Ectodermal cell (in vitro differentiated cells): Measurements from ENCODE around the gene CHFR.
A peak's percentile ranks its signal among the peaks of the same experiment; 100 is the strongest.

Experiments used
- H3K27ac ChIP-seq: 2 replicates; pipeline ENCODE4 v1.7.0; 2013; ENCODE audit warnings: mild to moderate bottlenecking, low read depth, low read length; ENCODE audit not compliant: insufficient read depth, poor library complexity, severe bottlenecking
- H3K27me3 ChIP-seq: 2 replicates; pipeline ENCODE4 v1.7.0; 2013; ENCODE audit warnings: mild to moderate bottlenecking, low read length; ENCODE audit not compliant: insufficient read depth, control insufficient read depth, poor library complexity, severe bottlenecking
- H3K36me3 ChIP-seq: one replicate; pipeline ENCODE4 v1.7.0; 2013; ENCODE audit warnings: low read length; ENCODE audit not compliant: control insufficient read depth, insufficient read depth
- H3K4me1 ChIP-seq: one replicate; pipeline ENCODE4 v1.7.0; 2013; ENCODE audit warnings: low read length; ENCODE audit not compliant: control insufficient read depth, insufficient read depth
- H3K4me3 ChIP-seq: 2 replicates; pipeline ENCODE4 v1.7.0; 2013; ENCODE audit warnings: low read depth, low read length, control low read depth; ENCODE audit not compliant: insufficient read depth
- H3K9me3 ChIP-seq: 2 replicates; pipeline ENCODE4 v1.7.0; 2013; ENCODE audit warnings: mild to moderate bottlenecking, low read length, moderate library complexity; ENCODE audit not compliant: control insufficient read depth
- WGBS, 2 experiments: methylation state at CpG; one replicate each; pipeline ENCODE4 v1.1.7; 2013; ENCODE audit warnings: missing lambda C conversion rate in 2 of 2; 5-methylcytosine and 5-hydroxymethylcytosine counted together

Gene CHFR

GRCh38 chr12:132833341-132833740 lies 54.1 kb downstream of the CHFR start:
- Histone ChIP-seq H3K4me3 (no peak overlapping the region), H3K27ac (no peak overlapping the region), H3K4me1 (no peaks in the 10 kb centered on the region), H3K9me3 (no peaks in the 10 kb centered on the region), H3K27me3 (no peaks in the 10 kb centered on the region), H3K36me3 (no peaks in the 10 kb centered on the region)
- WGBS, 2 experiments, result 91 to 95% methylated on average over 8 of the region's 8 CpGs

DNA sequence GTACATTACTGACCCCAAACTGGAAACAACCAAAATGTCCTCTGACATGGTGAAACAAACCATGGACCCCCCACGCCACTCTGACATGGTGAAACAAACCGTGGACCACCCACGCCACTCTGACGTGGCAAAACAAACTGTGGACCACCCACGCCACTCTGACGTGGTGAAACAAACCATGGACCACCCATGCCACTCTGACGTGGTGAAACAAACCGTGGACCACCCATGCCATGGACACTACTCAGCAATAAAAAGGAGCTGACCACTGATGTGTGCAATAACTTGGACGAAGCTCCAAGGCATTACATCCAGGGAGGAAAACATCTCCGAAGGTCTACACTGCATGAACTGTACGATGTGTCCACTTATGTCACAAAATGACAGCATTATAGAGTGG lies 55.6 kb downstream of the CHFR start:
- WGBS, 2 experiments, result 91 to 94% methylated on average over 11 of the region's 11 CpGs
- H3K27ac ChIP-seq, result no peak overlapping the region
- no peaks in the 10 kb centered on the region for H3K9me3 ChIP-seq
- no peak overlapping the region for H3K4me3 ChIP-seq
- H3K27me3 ChIP-seq, result no peaks in the 10 kb centered on the region
- H3K36me3 ChIP-seq, result no peaks in the 10 kb centered on the region
- peaks cover 5% of the 10 kb centered on the region for H3K4me1 ChIP-seq

GRCh38 chr12:132828706-132829534 lies 58.5 kb downstream of the CHFR start, which contains the start of gene GOLGA3:
GOLGA3 (minus strand) TSS chr12:132828869; CDS start chr12:132822128, 6,741 bp downstream.
- H3K9me3 ChIP-seq, result no peaks in the 10 kb centered on the region
- 7 to 8% methylated on average over 78 of the region's 78 CpGs for WGBS, 2 experiments
- H3K4me3 ChIP-seq, result peak within 1 kb of the TSS; percentile 74
- peaks cover 5% of the 10 kb centered on the region for H3K4me1 ChIP-seq
- H3K27me3 ChIP-seq, result no peaks in the 10 kb centered on the region
- H3K36me3 ChIP-seq, result no peaks in the 10 kb centered on the region
- H3K27ac ChIP-seq, result peak within 1 kb of the TSS; percentile 94

DNA sequence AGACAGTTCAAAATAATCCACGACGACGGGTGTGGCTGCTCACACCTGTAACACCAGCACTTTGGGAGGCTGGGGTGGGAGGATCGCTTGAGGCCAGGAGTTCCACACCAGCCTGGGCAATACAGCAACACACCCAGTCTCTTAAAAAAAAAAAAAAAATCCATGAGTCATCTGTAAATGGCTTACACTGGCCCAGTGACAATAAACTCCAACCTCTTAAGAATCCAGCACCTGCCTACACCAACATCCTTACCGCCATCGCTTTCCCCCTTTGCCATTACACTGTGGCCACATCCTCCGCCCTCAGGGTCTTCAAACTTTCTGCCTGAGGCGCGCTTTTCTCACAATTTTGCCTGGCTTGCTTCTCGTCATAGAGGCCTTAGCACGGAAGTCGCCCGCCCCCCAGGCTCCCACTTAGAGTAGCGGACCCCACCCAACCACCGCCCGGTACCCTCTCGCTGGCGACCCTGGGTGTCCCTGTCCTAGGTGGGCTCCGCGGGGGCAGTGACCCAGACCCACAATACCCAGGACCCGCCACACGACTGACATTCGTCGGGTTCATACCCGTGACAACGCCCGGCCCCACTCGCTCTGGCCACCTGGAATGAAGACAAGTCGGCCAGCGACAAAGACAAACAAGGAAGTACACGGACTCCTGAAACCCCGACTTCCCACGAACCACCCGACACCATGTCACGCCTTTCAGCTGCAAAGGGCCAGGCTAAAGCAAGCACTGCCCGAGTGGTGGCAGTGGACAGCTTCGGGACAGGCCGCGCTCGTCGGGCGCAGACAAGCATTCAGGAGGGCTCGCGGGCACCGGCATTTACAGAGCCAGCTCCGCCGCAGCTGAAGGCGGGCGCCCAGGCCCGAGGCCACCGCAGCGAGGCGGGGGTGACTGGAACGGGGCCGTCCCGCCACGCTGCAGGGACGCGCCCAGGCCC lies 59.4 kb downstream of the CHFR start:
- peak overlapping the region; percentile 74 for H3K4me3 ChIP-seq
- WGBS, 2 experiments, result 13 to 14% methylated on average over 59 of the region's 59 CpGs
- no peaks in the 10 kb centered on the region for H3K27me3 ChIP-seq
- H3K9me3 ChIP-seq, result no peaks in the 10 kb centered on the region
- H3K36me3 ChIP-seq, result no peaks in the 10 kb centered on the region
- no peak overlapping the region for H3K27ac ChIP-seq
- H3K4me1 ChIP-seq, result peaks cover 5% of the 10 kb centered on the region

DNA sequence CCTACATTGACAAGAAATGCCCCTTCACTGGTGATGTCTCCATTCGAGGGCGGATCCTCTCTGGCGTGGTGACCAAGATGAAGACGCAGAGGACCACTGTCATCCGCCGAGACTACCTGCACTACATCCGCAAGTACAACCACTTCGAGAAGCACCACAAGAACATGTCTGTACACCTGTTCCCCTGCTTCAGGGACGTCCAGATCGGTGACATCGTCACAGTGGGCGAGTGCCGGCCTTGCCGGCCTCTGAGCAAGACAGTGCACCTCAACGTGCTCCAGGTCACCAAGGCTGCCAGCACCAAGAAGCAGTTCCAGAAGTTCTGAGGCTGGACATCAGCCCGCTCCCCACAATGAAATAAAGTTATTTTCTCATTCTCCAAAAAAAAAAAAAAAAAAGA lies 61.5 kb downstream of the CHFR start:
- Histone ChIP-seq H3K4me3 (no peak overlapping the region), H3K27ac (no peak overlapping the region), H3K36me3 (peaks cover 8% of the 10 kb centered on the region), H3K9me3 (no peaks in the 10 kb centered on the region), H3K27me3 (no peaks in the 10 kb centered on the region), H3K4me1 (peaks cover 5% of the 10 kb centered on the region)
- WGBS, 2 experiments, result 96% methylated on average over 16 of the region's 16 CpGs

DNA sequence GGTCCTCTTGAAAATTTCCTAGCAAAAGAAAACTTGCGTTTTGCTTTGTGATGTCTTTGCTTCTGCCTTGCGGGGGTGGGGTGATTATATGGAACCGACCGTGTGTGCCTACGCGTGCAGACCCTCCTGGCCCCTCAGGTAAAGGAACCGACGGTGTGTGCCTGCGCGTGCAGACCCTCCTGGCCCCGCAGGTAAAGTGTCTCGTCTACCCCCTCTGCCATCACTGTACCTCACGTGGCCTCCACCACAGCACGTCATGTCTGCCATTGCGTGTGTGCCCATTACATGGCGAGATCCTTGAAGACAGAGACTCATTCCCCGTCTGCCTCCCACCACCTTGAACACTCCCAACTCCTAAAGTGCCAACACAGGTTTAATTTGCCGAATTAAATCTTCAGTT lies 62.3 kb downstream of the CHFR start:
- WGBS, 2 experiments, result 94 to 95% methylated on average over 18 of the region's 18 CpGs

GRCh38 chr12:132824053-132824452 lies 63.4 kb downstream of the CHFR start:
- Histone ChIP-seq H3K27ac (no peak overlapping the region), H3K9me3 (no peaks in the 10 kb centered on the region), H3K27me3 (no peaks in the 10 kb centered on the region), H3K4me3 (no peak overlapping the region), H3K4me1 (peaks cover 5% of the 10 kb centered on the region), H3K36me3 (peaks cover 8% of the 10 kb centered on the region)
- 91 to 95% methylated on average over 6 to 7 of the region's 7 CpGs for WGBS, 2 experiments

More for the DNA sequence above, 62.3 kb downstream of the CHFR start:
- Histone ChIP-seq H3K36me3 (peaks cover 8% of the 10 kb centered on the region), H3K4me1 (peaks cover 5% of the 10 kb centered on the region), H3K27ac (no peak overlapping the region), H3K4me3 (no peak overlapping the region), H3K9me3 (no peaks in the 10 kb centered on the region), H3K27me3 (no peaks in the 10 kb centered on the region)

DNA sequence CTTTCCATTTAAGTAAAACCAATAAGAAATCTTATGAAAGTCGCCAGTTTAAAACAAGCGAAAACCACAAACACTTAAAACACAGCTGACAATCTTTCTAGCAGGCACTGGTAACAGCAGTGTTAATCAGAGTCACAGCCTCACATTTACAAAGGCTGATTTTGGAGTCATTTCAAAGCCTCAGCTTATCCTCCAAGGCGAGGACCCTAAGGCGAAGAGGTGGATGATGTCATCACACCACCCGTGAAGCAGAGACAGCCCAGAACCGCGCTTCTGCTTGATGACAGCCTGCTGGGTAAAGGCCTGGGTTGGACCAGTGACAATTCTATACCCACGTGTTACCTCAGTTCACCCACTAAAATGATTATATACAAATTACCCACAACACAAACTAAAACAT lies 68.8 kb downstream of the CHFR start:
- peaks cover 16% of the 10 kb centered on the region for H3K36me3 ChIP-seq
- 94 to 95% methylated on average over 8 of the region's 8 CpGs for WGBS, 2 experiments
- no peak overlapping the region for H3K4me3 ChIP-seq

GRCh38 chr12:132814232-132814631 lies 73.2 kb downstream of the CHFR start:
- H3K36me3 ChIP-seq, result peaks cover 24% of the 10 kb centered on the region
- 95 to 96% methylated on average over 21 of the region's 21 CpGs for WGBS, 2 experiments
- no peaks in the 10 kb centered on the region for H3K27me3 ChIP-seq
- H3K4me1 ChIP-seq, result no peaks in the 10 kb centered on the region
- no peak overlapping the region for H3K27ac ChIP-seq
- no peaks in the 10 kb centered on the region for H3K9me3 ChIP-seq
- H3K4me3 ChIP-seq, result no peak overlapping the region

More for the DNA sequence above, 68.8 kb downstream of the CHFR start:
- Histone ChIP-seq H3K9me3 (no peaks in the 10 kb centered on the region), H3K4me1 (no peaks in the 10 kb centered on the region), H3K27me3 (no peaks in the 10 kb centered on the region), H3K27ac (no peak overlapping the region)

- WGBS, 2 experiments, result 94 to 97% methylated on average over 6 of the region's 6 CpGs
- Histone ChIP-seq H3K36me3 (peaks cover 24% of the 10 kb centered on the region), H3K27me3 (no peaks in the 10 kb centered on the region), H3K9me3 (no peaks in the 10 kb centered on the region), H3K4me3 (no peak overlapping the region), H3K4me1 (no peaks in the 10 kb centered on the region), H3K27ac (no peak overlapping the region)
These were observed 74.0 kb downstream of the CHFR start for GRCh38 chr12:132813443-132813842.
